Measurements from ENCODE around the gene OR10A4.

- no peak for TF ChIP-seq POLR2AphosphoS5 (IDR thresholded peaks at IDR 0.05; ENCODE audit: borderline replicate concordance, low read depth, low read length)
- no peak for TF ChIP-seq EZH2 (IDR thresholded peaks at IDR 0.05)
Observed at GRCh38 chr11:6864438-6864837, 12.0 kb upstream of the OR10A4 start.
